Measurements from ENCODE around the gene ADGRB3. TPM values are rescaled to one million over a fixed set of nuclear protein-coding genes. Genes with fewer than 3 reads are reported as not detected.

Gene ADGRB3
- polyA plus RNA-seq, 3 donors = 0.04 to 0.23 (median 0.05) TPM

GRCh38 chr6:68988698-68989097 is 353.6 kb downstream of the ADGRB3 start:
- no peak for TF ChIP-seq CTCF (IDR thresholded peaks at IDR 0.05)
- DNase-seq = no peak
- Histone ChIP-seq H4K20me1 (ENCODE audit: insufficient read depth, low read length) (no peaks in the 10 kb centered on the region), H3K9ac (ENCODE audit: insufficient read depth, low read length, poor library complexity, severe bottlenecking) (no peak overlapping the region), H3K4me1 (ENCODE audit: control insufficient read depth in 1 of 2, insufficient read depth in 2 of 2, low read length in 2 of 2) (no peaks in the 10 kb centered on the region), H3K4me2 (replicated peaks; ENCODE audit: extremely low read depth, low read length, poor library complexity, severe bottlenecking) (no peak overlapping the region), H3K9me3 (replicated peaks in 1 of 2; ENCODE audit: control insufficient read depth in 1 of 2, insufficient read depth in 1 of 2, low read length in 2 of 2) (no peaks in the 10 kb centered on the region), H3K27ac (ENCODE audit: low read depth in 1 of 2, low read length in 2 of 2) (no peak overlapping the region), H3K4me3 (replicated peaks in 1 of 3; ENCODE audit: low read depth in 2 of 3, low read length in 3 of 3) (no peak overlapping the region), H3K79me2 (ENCODE audit: insufficient read depth, low read length) (no peaks in the 10 kb centered on the region), H3K27me3 (ENCODE audit: control insufficient read depth in 2 of 2, insufficient read depth in 2 of 2, low read length in 2 of 2) (no peaks in the 10 kb centered on the region), H2AFZ (ENCODE audit: insufficient read depth, low read depth, low read length, poor library complexity, severe bottlenecking) (no peak overlapping the region), H3K36me3 (replicated peaks in 1 of 2; ENCODE audit: control insufficient read depth in 1 of 2, insufficient read depth in 2 of 2, low read length in 2 of 2) (no peaks in the 10 kb centered on the region)
- Mint-ChIP-seq H3K9me3 (no peaks in the 10 kb centered on the region), H3K27me3 (ENCODE audit: low read depth in 3 of 3) (peaks cover 0 to 3% (median 3%) of the 10 kb centered on the region in 3 donors), H3K4me3 (no peak overlapping the region), H3K27ac (no peak overlapping the region), H3K36me3 (no peaks in the 10 kb centered on the region), H3K4me1 (no peaks in the 10 kb centered on the region)
- intact Hi-C loops (cut with micrococcal nuclease) = no loop called here
- no CpG with 5 or more reads among the region's 2 CpGs for WGBS (ENCODE audit: insufficient coverage)

- Histone ChIP-seq H2AFZ (ENCODE audit: insufficient read depth, low read depth, low read length, poor library complexity, severe bottlenecking) (no peak overlapping the region), H3K27ac (ENCODE audit: low read depth in 1 of 2, low read length in 2 of 2) (no peak overlapping the region), H3K9ac (ENCODE audit: insufficient read depth, low read length, poor library complexity, severe bottlenecking) (no peak overlapping the region), H3K36me3 (replicated peaks in 1 of 2; ENCODE audit: control insufficient read depth in 1 of 2, insufficient read depth in 2 of 2, low read length in 2 of 2) (no peaks in the 10 kb centered on the region), H3K4me2 (replicated peaks; ENCODE audit: extremely low read depth, low read length, poor library complexity, severe bottlenecking) (no peak overlapping the region), H3K79me2 (ENCODE audit: insufficient read depth, low read length) (no peaks in the 10 kb centered on the region), H4K20me1 (ENCODE audit: insufficient read depth, low read length) (no peaks in the 10 kb centered on the region), H3K27me3 (ENCODE audit: control insufficient read depth in 2 of 2, insufficient read depth in 2 of 2, low read length in 2 of 2) (no peaks in the 10 kb centered on the region), H3K9me3 (replicated peaks in 1 of 2; ENCODE audit: control insufficient read depth in 1 of 2, insufficient read depth in 1 of 2, low read length in 2 of 2) (no peaks in the 10 kb centered on the region), H3K4me3 (replicated peaks in 1 of 3; ENCODE audit: low read depth in 2 of 3, low read length in 3 of 3) (no peak overlapping the region), H3K4me1 (ENCODE audit: control insufficient read depth in 1 of 2, insufficient read depth in 2 of 2, low read length in 2 of 2) (no peaks in the 10 kb centered on the region)
- H3K36me3 Mint-ChIP-seq = no peaks in the 10 kb centered on the region
- WGBS (ENCODE audit: insufficient coverage) = 75% methylated on average over 1 of the region's 4 CpGs
- no peaks in the 10 kb centered on the region for H3K4me1 Mint-ChIP-seq
- H3K9me3 Mint-ChIP-seq = no peaks in the 10 kb centered on the region
- intact Hi-C loops (cut with micrococcal nuclease) = no loop called here
- no peak for DNase-seq
- H3K4me3 Mint-ChIP-seq = no peak overlapping the region
- H3K27ac Mint-ChIP-seq = no peak overlapping the region
- no peak for TF ChIP-seq CTCF (IDR thresholded peaks at IDR 0.05)
- peaks cover 0 to 3% (median 2%) of the 10 kb centered on the region in 3 donors for H3K27me3 Mint-ChIP-seq (ENCODE audit: low read depth in 3 of 3)
Observed at GRCh38 chr6:68990317-68990716, 355.2 kb downstream of the ADGRB3 start.
